Astrocyte of the cerebellum (primary cell): ENCODE results near the gene HPGD.

Experiments used
- DNase-seq: peaks from one replicate; pipeline ENCODE4 v3.0.0-alpha.2; 2011; ENCODE audit warnings: low read depth
- H3K4me3 ChIP-seq: 2 replicates; pipeline ENCODE4 v1.5.1; 2011; ENCODE audit warnings: mild to moderate bottlenecking, low read depth, low read length, moderate library complexity
- CTCF ChIP-seq: IDR thresholded peaks from 2 replicates; pipeline ENCODE4 v1.5.1; 2012; ENCODE audit warnings: low read length, low read depth, moderate library complexity, mild to moderate bottlenecking; ENCODE audit errors: missing control alignments
- in situ Hi-C: cut with HindIII; loops from 2 replicates; pipeline ENCODE4 v1.10.0; 2017; ENCODE audit warnings: low sequenced_read_pairs

Gene HPGD

GRCh38 chr4:174554231-174554728 lies 32.0 kb upstream of the HPGD start:
- TF ChIP-seq CTCF: no peak
- in situ Hi-C loops: no loop called here
- no peak for DNase-seq
- no peak overlapping the region for H3K4me3 ChIP-seq

GRCh38 chr4:174553828-174554227 lies 31.5 kb upstream of the HPGD start:
- no peak for TF ChIP-seq CTCF
- no peak overlapping the region for H3K4me3 ChIP-seq
- DNase-seq: peak; percentile 51
- in situ Hi-C loops: no loop called here

- no peak for TF ChIP-seq CTCF
- H3K4me3 ChIP-seq: no peak overlapping the region
- DNase-seq: no peak
- in situ Hi-C loops: no loop called here
These were observed 30.7 kb upstream of the HPGD start for GRCh38 chr4:174553031-174553430.

- in situ Hi-C loops: no loop called here
- TF ChIP-seq CTCF: no peak
- H3K4me3 ChIP-seq: no peak overlapping the region
- DNase-seq: no peak
These were observed 28.3 kb upstream of the HPGD start for GRCh38 chr4:174550541-174550940.

GRCh38 chr4:174549721-174550120 lies 27.4 kb upstream of the HPGD start:
- H3K4me3 ChIP-seq: no peak overlapping the region
- no peak for DNase-seq
- in situ Hi-C loops: no loop called here
- no peak for TF ChIP-seq CTCF

- no peak for TF ChIP-seq CTCF
- no peak for DNase-seq
- H3K4me3 ChIP-seq: no peak overlapping the region
- in situ Hi-C loops: no loop called here
These were observed 23.0 kb upstream of the HPGD start for GRCh38 chr4:174545268-174545667.

- TF ChIP-seq CTCF: no peak
- H3K4me3 ChIP-seq: no peak overlapping the region
- DNase-seq: no peak
- in situ Hi-C loops: no loop called here
These were observed 22.2 kb upstream of the HPGD start for GRCh38 chr4:174544496-174544895.
